ENCODE measurements around the gene MIB2. TPM values are rescaled to one million over a fixed set of nuclear protein-coding genes. Genes with fewer than 3 reads are reported as not detected.
"Not testable (repeated sequence)": the region's sequence is repeated elsewhere in the genome, so short reads cannot be mapped to it uniquely, and the experiment has no call there.

The MIB2 gene
- total RNA-seq, 1 experiment from 2014 or later = 49.6 TPM

GRCh38 chr1:1593834-1594601 is 21.3 kb upstream of the MIB2 start:
- peaks cover 25% of the 10 kb centered on the region for H3K27me3 ChIP-seq
- no peaks in the 10 kb centered on the region for H3K36me3 ChIP-seq
- no peaks in the 10 kb centered on the region for H3K9me3 ChIP-seq (replicated peaks)
- peaks cover 11% of the 10 kb centered on the region for H3K4me1 ChIP-seq
- no peak overlapping the region for H3K4me3 ChIP-seq
- no peak for DNase-seq
- H3K27ac ChIP-seq = no peak overlapping the region

DNA sequence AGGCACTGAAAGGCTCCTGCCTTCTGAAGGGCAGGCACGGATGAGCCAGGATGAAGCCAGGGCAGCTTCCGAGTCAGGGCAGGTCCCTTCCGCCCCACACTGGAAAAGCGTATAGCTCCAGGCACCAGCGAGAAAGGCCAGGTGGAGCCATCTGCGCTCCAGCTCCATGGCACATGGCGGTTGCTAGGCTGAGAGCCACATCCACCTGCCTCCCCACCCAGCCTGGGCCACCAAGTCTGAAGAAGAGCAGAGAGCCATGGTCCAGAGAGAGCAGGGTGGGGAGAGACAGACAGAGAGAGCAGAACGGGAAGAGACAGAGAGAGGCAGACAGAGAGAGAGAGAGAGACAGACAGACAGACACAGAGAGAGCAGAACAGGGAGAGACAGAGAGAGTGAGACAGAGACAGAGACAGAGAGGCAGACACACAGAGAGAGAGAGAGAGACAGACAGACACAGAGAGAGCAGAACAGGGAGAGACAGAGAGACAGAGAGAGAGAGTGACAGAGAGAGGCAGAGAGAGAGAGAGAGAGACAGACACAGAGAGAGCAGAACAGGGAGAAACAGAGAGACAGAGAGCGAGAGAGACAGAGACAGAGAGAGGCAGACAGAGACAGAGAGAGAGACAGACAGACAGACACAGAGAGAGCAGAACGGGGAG is 20.6 kb upstream of the MIB2 start:
- Histone ChIP-seq H3K27me3 (peaks cover 24% of the 10 kb centered on the region), H3K4me1 (peaks cover 11% of the 10 kb centered on the region), H3K36me3 (no peaks in the 10 kb centered on the region), H3K4me3 (no peak overlapping the region), H3K27ac (no peak overlapping the region), H3K9me3 (replicated peaks) (no peaks in the 10 kb centered on the region)
- DNase-seq = peak in 1 of 2 experiments; percentile 46

GRCh38 chr1:1595341-1595740 is 20.0 kb upstream of the MIB2 start:
- Histone ChIP-seq H3K27me3 (peaks cover 24% of the 10 kb centered on the region), H3K4me1 (peaks cover 11% of the 10 kb centered on the region)
- H3K4me3 ChIP-seq; DNase-seq; H3K9me3 ChIP-seq (replicated peaks); H3K36me3 ChIP-seq; H3K27ac ChIP-seq: not testable (repeated sequence)

DNA sequence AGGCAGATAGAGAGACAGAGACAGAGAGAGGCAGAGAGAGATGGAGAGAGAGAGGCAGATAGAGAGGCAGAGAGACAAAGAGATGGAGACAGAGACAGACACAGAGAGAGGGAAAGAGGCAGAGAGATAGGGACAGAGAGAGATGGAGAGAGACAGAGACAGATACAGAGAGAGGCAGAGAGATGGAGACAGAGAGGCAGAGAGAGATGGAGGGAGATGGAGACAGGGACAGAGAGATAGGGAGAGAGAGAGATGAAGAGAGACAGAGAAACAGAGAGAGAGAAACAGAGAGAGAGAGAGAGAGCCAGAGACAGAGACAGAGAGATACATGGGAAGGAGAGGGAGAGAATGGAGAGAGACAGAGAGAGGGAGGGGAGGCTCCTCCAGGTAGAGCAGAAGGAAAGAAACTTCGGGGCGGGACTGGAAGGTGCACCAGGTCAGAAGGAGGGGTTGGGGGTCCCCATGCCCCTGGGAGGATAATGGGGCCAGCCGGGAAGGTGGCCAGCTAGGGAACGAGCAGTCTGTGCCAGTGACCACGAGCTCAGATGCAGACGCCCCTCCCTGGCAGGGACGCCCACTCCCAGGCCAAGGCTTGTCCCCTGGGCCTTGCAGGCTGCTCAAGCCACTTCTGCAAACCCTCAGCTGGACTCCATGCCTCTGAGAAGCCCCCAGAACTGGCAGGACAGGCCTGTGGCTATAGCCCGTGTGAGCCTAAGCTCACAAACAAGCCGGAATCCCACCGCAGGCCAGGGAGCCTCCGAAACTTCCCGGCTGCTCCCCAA is 18.6 kb upstream of the MIB2 start:
- Histone ChIP-seq H3K4me1 (peaks cover 11% of the 10 kb centered on the region), H3K9me3 (replicated peaks) (no peaks in the 10 kb centered on the region), H3K27me3 (peaks cover 37% of the 10 kb centered on the region), H3K36me3 (no peaks in the 10 kb centered on the region), H3K4me3 (0 out of 2 replicates have a peak overlapping the region, but pooled peaks have one; percentile 11), H3K27ac (no peak overlapping the region)
- DNase-seq = peak in 1 of 2 experiments; percentile 38

DNA sequence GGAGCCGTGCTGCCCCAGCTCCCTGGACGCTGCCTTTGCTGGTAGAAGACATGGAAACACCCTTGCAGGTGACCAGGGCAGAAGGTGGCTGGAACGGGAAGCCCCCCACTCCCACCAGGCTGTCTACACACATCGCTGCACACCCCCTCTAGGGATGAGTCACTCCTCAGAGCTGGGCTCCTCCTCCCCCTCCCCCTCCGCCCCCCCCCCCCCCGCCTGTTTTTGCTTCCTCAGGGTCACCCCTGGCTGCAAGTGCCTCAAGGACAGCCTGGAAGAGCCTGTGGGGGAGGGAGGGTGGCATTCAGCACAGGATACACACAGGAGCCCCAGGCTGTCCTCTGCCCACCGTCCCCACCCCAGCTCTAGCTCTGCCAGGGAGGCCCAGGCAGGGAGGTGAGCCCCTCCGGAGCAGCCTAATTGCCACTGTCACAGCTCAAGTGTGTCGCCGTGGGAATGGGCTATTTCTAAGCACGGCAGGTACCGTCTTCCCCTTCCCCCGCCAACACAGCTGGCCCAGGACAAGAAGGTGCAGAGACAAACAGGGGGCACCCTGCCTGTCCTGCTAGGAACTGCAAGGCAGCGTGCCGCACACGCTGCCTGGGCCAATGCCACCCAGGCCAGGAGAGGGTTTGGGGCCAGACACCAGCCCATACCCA is 17.9 kb upstream of the MIB2 start:
- Histone ChIP-seq H3K27me3 (peaks cover 42% of the 10 kb centered on the region), H3K4me1 (peaks cover 11% of the 10 kb centered on the region), H3K4me3 (0 out of 2 replicates have a peak overlapping the region, but pooled peaks have one; percentile 11), H3K36me3 (no peaks in the 10 kb centered on the region), H3K27ac (no peak overlapping the region), H3K9me3 (replicated peaks) (no peaks in the 10 kb centered on the region)
- peak in 1 of 2 experiments; percentile 49 for DNase-seq

DNA sequence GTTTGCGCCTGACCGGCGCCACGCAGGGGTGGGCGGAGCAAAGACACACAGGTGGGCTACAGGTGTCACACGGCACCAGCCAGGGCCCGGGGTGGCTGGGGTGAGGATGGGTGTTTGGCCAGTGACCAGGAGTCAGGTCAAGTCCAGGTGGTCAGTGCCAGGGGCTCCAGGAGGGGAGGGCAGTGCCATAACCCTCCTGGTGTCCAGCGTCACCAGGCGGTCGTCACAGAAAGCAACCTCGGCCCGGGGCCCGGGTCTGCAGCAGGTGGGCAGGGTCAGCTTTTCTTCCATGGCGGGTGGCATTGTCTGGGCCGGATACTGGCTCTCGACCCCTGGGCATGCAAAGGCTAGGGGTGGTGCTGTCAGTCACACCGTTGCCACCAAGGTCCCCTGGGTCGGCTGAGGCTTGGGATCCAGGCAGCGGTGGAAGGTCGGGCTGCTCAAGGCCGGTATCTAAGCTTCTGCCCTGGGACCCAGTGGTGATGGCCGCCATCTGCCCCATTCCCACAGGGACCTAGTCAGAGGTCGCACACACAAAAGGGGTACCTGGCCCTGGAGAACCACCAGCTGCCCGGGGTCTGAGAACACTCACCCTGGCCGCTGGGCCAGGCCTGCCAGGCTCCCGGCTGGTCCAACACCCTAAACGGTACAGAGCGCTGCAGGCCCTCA is 17.1 kb upstream of the MIB2 start:
- H3K4me1 ChIP-seq = peaks cover 13% of the 10 kb centered on the region
- no peak overlapping the region for H3K27ac ChIP-seq
- H3K36me3 ChIP-seq = no peaks in the 10 kb centered on the region
- no peak for DNase-seq
- peaks cover 50% of the 10 kb centered on the region for H3K27me3 ChIP-seq
- H3K9me3 ChIP-seq (replicated peaks) = no peaks in the 10 kb centered on the region
- no peak overlapping the region for H3K4me3 ChIP-seq

DNA sequence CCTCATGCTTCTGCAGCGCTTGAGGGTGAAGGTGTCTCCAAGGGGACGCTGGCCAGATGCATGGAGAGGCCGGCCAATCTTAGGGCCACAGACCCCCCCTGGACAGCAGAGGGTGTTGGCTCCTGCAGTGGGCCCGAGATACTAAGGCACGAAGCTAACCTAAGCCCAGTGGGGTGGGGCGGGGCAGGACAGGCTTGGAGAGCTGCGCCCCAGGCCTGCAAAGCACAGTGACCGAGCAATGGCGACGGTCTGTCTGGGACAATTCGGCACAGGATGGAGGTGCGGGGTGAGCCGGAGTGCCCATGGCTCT is 16.6 kb upstream of the MIB2 start:
- no peak for DNase-seq
- Histone ChIP-seq H3K36me3 (no peaks in the 10 kb centered on the region), H3K27me3 (peaks cover 55% of the 10 kb centered on the region), H3K4me1 (peaks cover 18% of the 10 kb centered on the region), H3K9me3 (replicated peaks) (no peaks in the 10 kb centered on the region), H3K27ac (no peak overlapping the region), H3K4me3 (no peak overlapping the region)

DNA sequence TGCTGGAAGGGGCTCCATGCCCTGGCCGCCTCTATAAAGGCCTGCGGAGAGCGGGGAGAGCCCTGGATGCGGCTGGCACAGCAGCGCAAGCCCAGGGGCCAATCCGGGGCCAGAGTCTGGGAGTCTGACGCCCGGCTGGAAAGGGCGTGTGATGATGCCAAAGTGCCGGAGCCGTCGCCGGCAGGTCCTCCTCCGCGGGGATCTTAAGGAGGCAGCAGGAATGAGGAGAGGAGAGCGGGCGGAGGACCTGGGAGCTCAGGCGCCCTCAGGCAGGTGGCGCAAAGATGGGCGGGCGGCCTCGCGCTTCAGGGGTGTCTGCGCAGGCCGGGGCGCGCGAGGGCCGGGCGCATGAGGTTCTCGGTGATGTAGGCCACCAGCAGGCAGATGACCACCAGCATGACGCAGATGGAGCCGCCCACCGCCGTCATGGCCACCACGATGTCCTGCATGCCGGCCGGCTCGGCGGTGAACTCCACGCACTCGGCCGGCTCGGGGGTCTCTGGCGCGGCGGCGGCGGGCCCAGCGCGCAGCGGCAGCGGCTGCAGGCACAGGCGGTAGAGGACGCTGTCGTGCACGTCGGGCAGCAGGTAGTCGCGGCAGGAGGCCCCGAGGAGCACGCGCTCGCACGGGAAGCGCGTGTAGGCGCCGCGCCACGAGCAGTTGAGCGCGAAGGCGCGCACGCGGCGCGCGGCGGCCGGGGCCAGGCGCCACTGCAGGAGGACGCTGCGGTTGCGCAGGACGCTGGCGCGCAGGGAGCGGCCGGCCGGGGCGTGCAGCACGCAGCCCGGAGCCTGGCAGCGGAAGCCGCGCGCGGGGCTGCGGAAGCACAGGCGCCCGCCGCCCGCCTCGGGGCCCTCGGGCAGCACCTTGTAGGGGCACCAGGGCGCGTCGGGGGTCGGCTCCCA is 16.0 kb upstream of the MIB2 start:
- Histone ChIP-seq H3K9me3 (replicated peaks) (no peaks in the 10 kb centered on the region), H3K4me3 (no peak overlapping the region), H3K27me3 (peaks cover 53% of the 10 kb centered on the region), H3K27ac (no peak overlapping the region), H3K4me1 (peaks cover 20% of the 10 kb centered on the region), H3K36me3 (no peaks in the 10 kb centered on the region)
- no peak for DNase-seq

- Histone ChIP-seq H3K4me3 (peak within 1 kb of the TSS; percentile 48), H3K36me3 (no peaks in the 10 kb centered on the region), H3K9me3 (replicated peaks) (no peaks in the 10 kb centered on the region), H3K27me3 (peaks cover 50% of the 10 kb centered on the region), H3K4me1 (peaks cover 20% of the 10 kb centered on the region), H3K27ac (no peak within 1 kb of the TSS)
- no peak for DNase-seq
These were observed 15.1 kb upstream of the MIB2 start, which contains the start of gene FNDC10 for GRCh38 chr1:1599935-1600860. Gene FNDC10, minus strand, starts transcription at chr1:1600135. Its CDS starts 120 bp downstream, at chr1:1600015.

DNA sequence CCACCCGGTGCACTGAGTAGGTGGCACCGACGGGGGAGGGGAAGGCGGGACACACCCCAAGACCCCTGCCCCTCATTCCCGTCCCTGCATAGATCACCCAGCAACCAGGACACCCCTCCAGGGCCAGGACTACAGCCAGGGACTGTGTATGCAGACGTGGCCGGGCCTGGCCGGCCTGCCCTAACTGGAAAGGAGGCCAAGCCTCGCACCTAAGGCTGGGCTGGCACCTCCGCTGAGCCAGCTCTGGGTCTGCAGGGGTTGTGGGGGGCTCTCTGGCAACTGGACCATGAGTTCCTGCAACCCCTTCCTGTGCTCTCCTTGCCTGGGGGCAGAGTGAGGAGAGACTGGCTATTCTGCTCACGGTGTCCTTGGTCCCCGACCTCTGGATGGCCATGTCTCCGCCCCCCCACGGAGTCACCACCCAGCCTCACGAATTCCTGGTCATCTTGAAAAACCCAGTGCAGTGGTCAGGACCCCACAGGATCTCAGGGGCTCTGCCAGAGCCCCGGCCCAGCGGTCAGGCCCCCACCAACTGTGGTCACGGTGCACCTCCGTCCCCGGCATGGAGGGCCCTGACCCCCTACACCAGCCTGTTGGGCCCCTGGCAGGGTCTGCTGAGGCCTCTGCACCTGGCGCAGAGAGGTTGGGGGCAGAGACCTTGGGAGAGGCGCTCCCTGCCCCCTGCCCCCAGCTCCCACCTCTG is 14.3 kb upstream of the MIB2 start:
- Histone ChIP-seq H3K27me3 (peaks cover 50% of the 10 kb centered on the region), H3K27ac (no peak overlapping the region), H3K4me3 (no peak overlapping the region), H3K9me3 (replicated peaks) (no peaks in the 10 kb centered on the region), H3K4me1 (peaks cover 20% of the 10 kb centered on the region), H3K36me3 (no peaks in the 10 kb centered on the region)
- no peak for DNase-seq

- H3K36me3 ChIP-seq = no peaks in the 10 kb centered on the region
- peaks cover 44% of the 10 kb centered on the region for H3K27me3 ChIP-seq
- H3K4me1 ChIP-seq = peaks cover 19% of the 10 kb centered on the region
- no peak overlapping the region for H3K4me3 ChIP-seq
- no peaks in the 10 kb centered on the region for H3K9me3 ChIP-seq (replicated peaks)
- H3K27ac ChIP-seq = no peak overlapping the region
- no peak for DNase-seq
These were observed 13.6 kb upstream of the MIB2 start for GRCh38 chr1:1601564-1602303.

All from SJCRH30 (cell line).